H1 (cell line): ENCODE measurements around the gene DYNC2I2. TPM values are rescaled to one million over a fixed set of nuclear protein-coding genes. Genes with fewer than 3 reads are reported as not detected.

ENCODE experiments used
- CTCF ChIA-PET: fragments of 300-600 bp; sonication (Branson Sonifier 250); formaldehyde crosslinking; loops from one replicate; lab custom pipeline; 2021; ENCODE audit not compliant: partially characterized antibody; lab: Charles Lee
- POLR2A ChIA-PET: fragments of 300-600 bp; sonication (Branson Sonifier 250); formaldehyde crosslinking; loops from one replicate; lab custom pipeline; 2021; ENCODE audit warnings: inconsistent platforms; ENCODE audit not compliant: partially characterized antibody; lab: Charles Lee
- DNase-seq, 2 experiments: peaks; one replicate each; pipeline versions ENCODE4 v3.0.0 to v3.0.0-alpha.2; 2010 to 2022; ENCODE audit warnings: low spot score in 2 of 2, low read depth in 1 of 2, mixed read lengths in 1 of 2
- FAIRE-seq: peaks from 2 replicates; lab custom pipeline; 2011; peaks lifted over from hg19 to GRCh38; lab: Jason Lieb, UNC
- H2AFZ ChIP-seq: 2 replicates; pipeline ENCODE4 v1.8.1; 2012; ENCODE audit warnings: low read length, inconsistent platforms
- H2AK5ac ChIP-seq: 2 replicates; pipeline ENCODE4 v1.6.1; 2013; ENCODE audit warnings: low read depth, low read length
- H2BK120ac ChIP-seq: replicated peaks from 2 replicates; pipeline ENCODE3; 2013; ENCODE audit warnings: low read depth, low read length, inconsistent platforms
- H2BK12ac ChIP-seq: 2 replicates; pipeline ENCODE4 v1.6.1; 2013; ENCODE audit warnings: low read depth, low read length
- H2BK15ac ChIP-seq: 2 replicates; pipeline ENCODE4 v1.6.1; 2013; ENCODE audit warnings: low read length
- H2BK20ac ChIP-seq: 2 replicates; pipeline ENCODE4 v1.6.1; 2013; ENCODE audit warnings: low read length
- H2BK5ac ChIP-seq: 2 replicates; pipeline ENCODE4 v1.6.1; 2013; ENCODE audit warnings: low read depth, low read length
- H3K14ac ChIP-seq: 2 replicates; pipeline ENCODE4 v1.6.1; 2013; ENCODE audit warnings: inconsistent platforms; ENCODE audit not compliant: insufficient read length
- H3K18ac ChIP-seq: 2 replicates; pipeline ENCODE4 v1.6.1; 2013; ENCODE audit warnings: low read length; ENCODE audit errors: extremely low read depth
- H3K23ac ChIP-seq: 2 replicates; pipeline ENCODE4 v1.6.1; 2013; ENCODE audit warnings: inconsistent platforms; ENCODE audit not compliant: insufficient read length
- H3K23me2 ChIP-seq: 2 replicates; pipeline ENCODE4 v1.6.1; 2013; ENCODE audit warnings: low read depth, low read length
- H3K27ac ChIP-seq: 2 replicates; pipeline ENCODE4 v1.6.1; 2011; ENCODE audit warnings: low read depth, low read length, inconsistent platforms
- H3K27me3 ChIP-seq, 4 experiments: replicated peaks in 1 of 4; 1 replicate in 1 of 4; 2 replicates in 3 of 4; pipeline versions ENCODE4 v1.6.1 to v1.8.1; 2011 to 2013; ENCODE audit warnings: low read length in 3 of 4, mild to moderate bottlenecking in 3 of 4, inconsistent platforms in 2 of 4, mixed read lengths in 2 of 4, moderate library complexity in 1 of 4; ENCODE audit not compliant: control insufficient read depth in 3 of 4, insufficient read depth in 3 of 4; ENCODE audit errors: extremely low read depth in 1 of 4
- H3K36me3 ChIP-seq, 4 experiments: 2 replicates each; pipeline versions ENCODE4 v1.6.1 to v1.8.1; 2011 to 2013; ENCODE audit warnings: mild to moderate bottlenecking in 4 of 4, low read length in 3 of 4, moderate library complexity in 2 of 4, control low read depth in 1 of 4, inconsistent platforms in 1 of 4; ENCODE audit not compliant: insufficient read depth in 4 of 4, control insufficient read depth in 2 of 4
- H3K4ac ChIP-seq: replicated peaks from 2 replicates; pipeline ENCODE3; 2013; ENCODE audit warnings: low read length, low read depth, mixed read lengths, inconsistent platforms; ENCODE audit not compliant: insufficient read length
- H3K4me1 ChIP-seq, 4 experiments: replicated peaks in 1 of 4; 1 replicate in 1 of 4; 2 replicates in 3 of 4; pipeline versions ENCODE4 v1.6.1 to v1.8.1; 2011 to 2013; ENCODE audit warnings: low read length in 3 of 4, inconsistent platforms in 2 of 4, mixed read lengths in 1 of 4; ENCODE audit not compliant: insufficient read depth in 4 of 4, control insufficient read depth in 3 of 4
- H3K4me2 ChIP-seq, 2 experiments: 2 replicates each; pipeline versions ENCODE4 v1.6.1 to v1.8.1; 2011 to 2013; ENCODE audit warnings: low read depth in 2 of 2, low read length in 2 of 2, control low read depth in 1 of 2, inconsistent platforms in 1 of 2, mild to moderate bottlenecking in 1 of 2; ENCODE audit not compliant: insufficient read depth in 1 of 2
- H3K4me3 ChIP-seq, 4 experiments: fragments of 200-600, 300-600 bp in 1 of 4; sonication (generic), shearing (Covaris generic), sonication (Bioruptor Twin) in 1 of 4; 2 replicates each; pipeline versions ENCODE4 v1.5.1 to v1.8.1; 2011 to 2016; ENCODE audit warnings: low read length in 4 of 4, low read depth in 3 of 4, control low read depth in 2 of 4, inconsistent platforms in 2 of 4, mild to moderate bottlenecking in 2 of 4, mixed read lengths in 1 of 4, moderate library complexity in 1 of 4; ENCODE audit not compliant: insufficient read depth in 2 of 4; ENCODE audit errors: extremely low read depth in 1 of 4
- H3K56ac ChIP-seq: replicated peaks from 2 replicates; pipeline ENCODE3; 2013; ENCODE audit warnings: low read depth, mild to moderate bottlenecking, mixed read lengths, low read length, inconsistent platforms; ENCODE audit not compliant: insufficient read length
- H3K79me1 ChIP-seq: 2 replicates; pipeline ENCODE4 v1.6.1; 2013; ENCODE audit warnings: low read depth, low read length, control low read depth
- H3K79me2 ChIP-seq, 2 experiments: 2 replicates each; pipeline versions ENCODE4 v1.6.1 to v1.8.1; 2012 to 2013; ENCODE audit warnings: low read length in 2 of 2, mild to moderate bottlenecking in 2 of 2, inconsistent platforms in 1 of 2; ENCODE audit not compliant: insufficient read depth in 2 of 2, control insufficient read depth in 1 of 2
- H3K9ac ChIP-seq, 4 experiments: replicated peaks in 1 of 4; 1 replicate in 1 of 4; 2 replicates in 3 of 4; pipeline versions ENCODE4 v1.6.1 to v1.8.1; 2011 to 2013; ENCODE audit warnings: low read depth in 3 of 4, low read length in 3 of 4, control low read depth in 2 of 4, mild to moderate bottlenecking in 2 of 4, moderate library complexity in 2 of 4, inconsistent platforms in 1 of 4; ENCODE audit errors: extremely low read depth in 1 of 4
- H3K9me3 ChIP-seq, 2 experiments: 2 replicates each; pipeline versions ENCODE4 v1.6.1 to v1.8.1; 2012 to 2013; ENCODE audit warnings: mild to moderate bottlenecking in 2 of 2, moderate library complexity in 2 of 2, control low read depth in 1 of 2, inconsistent platforms in 1 of 2, low read depth in 1 of 2, low read length in 1 of 2, mixed read lengths in 1 of 2; ENCODE audit not compliant: insufficient read depth in 2 of 2
- H4K20me1 ChIP-seq, 2 experiments: replicated peaks in 1 of 2; 2 replicates each; pipeline versions ENCODE3 to v1.8.1; 2011 to 2013; ENCODE audit warnings: inconsistent platforms in 2 of 2, low read length in 2 of 2, mild to moderate bottlenecking in 1 of 2; ENCODE audit not compliant: insufficient read depth in 2 of 2, control insufficient read depth in 1 of 2
- H4K5ac ChIP-seq: 2 replicates; pipeline ENCODE4 v1.6.1; 2013; ENCODE audit warnings: low read length, low read depth, mixed read lengths, inconsistent platforms; ENCODE audit not compliant: insufficient read length
- H4K8ac ChIP-seq: 2 replicates; pipeline ENCODE4 v1.8.0; 2013; ENCODE audit warnings: mild to moderate bottlenecking, moderate library complexity, low read length, inconsistent platforms; ENCODE audit not compliant: insufficient read depth; ENCODE audit errors: extremely low read depth
- H4K91ac ChIP-seq: replicated peaks from 2 replicates; pipeline ENCODE3; 2013; ENCODE audit warnings: low read length, mixed read lengths, inconsistent platforms; ENCODE audit not compliant: insufficient read length
- EP300 ChIP-seq, 2 experiments: IDR thresholded peaks; 1 replicate in 1 of 2; 2 replicates in 1 of 2; pipeline ENCODE4 v1.6.1; 2011 to 2012; ENCODE audit warnings: low read depth in 2 of 2, low read length in 2 of 2, mild to moderate bottlenecking in 2 of 2, borderline replicate concordance in 1 of 2, inconsistent platforms in 1 of 2, moderate library complexity in 1 of 2
- EZH2 ChIP-seq: fragments of 200-600 bp; sonication (generic); IDR thresholded peaks from 2 replicates; pipeline ENCODE4 v1.7.1; 2012; ENCODE audit warnings: low read depth, mild to moderate bottlenecking, moderate library complexity, low read length, inconsistent platforms; ENCODE audit not compliant: severe bottlenecking
- FOSL1 ChIP-seq: IDR thresholded peaks from 2 replicates; pipeline ENCODE4 v1.6.1; 2011; ENCODE audit warnings: mild to moderate bottlenecking, low read depth, low read length, moderate library complexity; ENCODE audit not compliant: insufficient read depth
- POLR2AphosphoS5 ChIP-seq: IDR thresholded peaks from 2 replicates; pipeline ENCODE4 v1.6.1; 2011; ENCODE audit warnings: low read depth, low read length
- TAF7 ChIP-seq: optimal IDR thresholded peaks from 2 replicates; pipeline ENCODE3; 2011; ENCODE audit warnings: low read depth, mild to moderate bottlenecking, inconsistent platforms, low read length, moderate library complexity, borderline replicate concordance
- TBP ChIP-seq: IDR thresholded peaks from 2 replicates; pipeline ENCODE4 v1.6.1; 2011; ENCODE audit warnings: low read depth, low read length, improper control_type of control experiment
- TEAD4 ChIP-seq: IDR thresholded peaks from 2 replicates; pipeline ENCODE4 v1.6.1; 2012; ENCODE audit warnings: low read depth, low read length, inconsistent platforms, mixed read lengths
- WGBS, 2 experiments: shearing (Covaris generic) in 1 of 2; methylation state at CpG; one replicate each; pipeline versions ENCODE4 v1.1.6 to v1.1.7; 2013 to 2015; ENCODE audit warnings: low lambda C conversion rate in 2 of 2, mixed read lengths in 2 of 2, inconsistent platforms in 1 of 2, low coverage in 1 of 2, missing lambda C conversion rate in 1 of 2; ENCODE audit not compliant: insufficient replicate concordance in 2 of 2, insufficient coverage in 1 of 2, insufficient read length in 1 of 2; ENCODE audit errors: extremely low coverage in 1 of 2, missing lambda C conversion rate in 1 of 2; 5-methylcytosine and 5-hydroxymethylcytosine counted together
- polyA plus RNA-seq, 7 experiments: library from polyadenylated mRNA; depleted of rRNA in 3 of 7; stranded (reverse) in 5 of 7; unstranded in 2 of 7; fragments of >200 nt in 5 of 7; fragments of 200-250 nt in 2 of 7; gene quantifications; 1 replicate in 5 of 7; 2 replicates in 1 of 7; 4 replicates in 1 of 7; pipeline versions ENCODE4 v1.2.1 to v1.2.3, GENCODE V29; 2011 to 2013; ENCODE audit warnings: missing spikeins in 2 of 7, mixed read lengths in 2 of 7
- total RNA-seq: library from RNA; stranded (reverse); fragmentation: NEBNext Ultra II Directional; extraction: Animal tissue kit (Norgen Biotek cat#: 25700); gene quantifications from 2 replicates; pipeline ENCODE4 v1.2.1, GENCODE V29; 2021
- TF ChIP-seq, protein P1 (sequence below): IDR thresholded peaks from 2 replicates; pipeline ENCODE4 v1.6.1; 2012; ENCODE audit warnings: low read length, inconsistent platforms

The DYNC2I2 gene
- total and polyA plus RNA-seq, 2 of the 8 experiments (the other 6 are each of a cell fraction or from before 2014, with no cell fraction given) = 58.0 to 78.5 TPM

DNA sequence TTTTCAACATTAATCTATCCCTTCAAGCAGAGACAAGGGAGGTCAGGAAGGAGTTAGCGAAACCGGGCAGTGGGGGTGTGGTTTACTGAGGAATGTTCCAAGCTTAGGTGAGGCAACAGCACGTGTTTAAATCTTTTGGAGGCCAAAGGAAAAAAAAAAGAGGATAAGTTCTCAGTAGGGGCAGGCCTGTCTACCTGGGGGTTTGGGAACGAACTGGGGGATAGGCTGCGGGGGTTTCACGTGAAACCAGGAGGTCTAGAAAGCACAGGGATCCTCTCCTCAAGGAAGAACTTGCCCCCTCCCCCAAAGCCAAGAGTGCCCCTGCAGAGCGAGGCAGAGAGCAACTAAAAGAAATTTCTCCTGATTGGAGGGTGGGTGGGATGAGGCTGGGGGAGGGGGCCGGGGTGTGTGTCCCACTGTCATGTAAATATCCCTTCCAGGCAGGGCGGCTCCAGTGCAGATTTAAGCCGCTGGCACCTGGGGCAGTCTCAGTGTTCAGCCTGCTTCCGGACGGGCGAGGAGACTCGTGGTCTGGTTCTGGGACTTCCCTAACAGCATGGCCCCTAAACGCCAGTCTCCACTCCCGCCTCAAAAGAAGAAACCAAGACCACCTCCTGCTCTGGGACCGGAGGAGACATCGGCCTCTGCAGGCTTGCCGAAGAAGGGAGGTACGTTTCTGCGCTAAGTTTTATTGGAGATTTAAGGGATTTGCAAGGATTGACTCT, 26.9 kb upstream of the DYNC2I2 start:
- Histone ChIP-seq H3K79me1 (peaks cover 8% of the 10 kb centered on the region; the same call in 1 of the 2 replicates), H3K18ac (peak overlapping the region; percentile 98), H2BK15ac (0 out of 2 replicates have a peak overlapping the region, but pooled peaks have one; percentile 12), H2AFZ (0 out of 2 replicates have a peak overlapping the region, but pooled peaks have one; percentile 11), H3K4ac (peak overlapping the region; percentile 20), H2BK5ac (peak overlapping the region; percentile 95), H4K5ac (peak overlapping the region; percentile 91), H3K23ac (no peak overlapping the region), H4K20me1 (peaks cover 17 to 21% of the 10 kb centered on the region in 2 experiments), H2BK12ac (peak overlapping the region; percentile 46; the same call in 1 of the 2 replicates), H4K8ac (peak overlapping the region; percentile 82; the same call in 1 of the 2 replicates), H4K91ac (peak overlapping the region; percentile 85), H3K36me3 (peaks cover 0 to 20% (median 0%) of the 10 kb centered on the region in 4 experiments; a peak in 1 of 8 replicates), H3K9me3 (no peaks in the 10 kb centered on the region; a peak in 1 of 4 replicates), H3K4me1 (peaks cover 3 to 15% (median 8%) of the 10 kb centered on the region in 4 experiments; a peak in 6 of 7 replicates), H3K4me2 (peak overlapping the region; percentile 95 to 100), H3K27ac (peak overlapping the region; percentile 95), H2BK120ac (peak overlapping the region; percentile 30), H3K27me3 (no peaks in the 10 kb centered on the region), H2BK20ac (peak overlapping the region; percentile 29), H3K23me2 (peaks cover 17% of the 10 kb centered on the region), H3K14ac (no peak overlapping the region), H2AK5ac (peak overlapping the region; percentile 47), H3K4me3 (peak overlapping the region; percentile 91 to 99 (median 97)), H3K56ac (peak overlapping the region; percentile 85), H3K79me2 (peaks cover 25 to 49% of the 10 kb centered on the region in 2 experiments), H3K9ac (peak overlapping the region; percentile 89 to 96 (median 92))
- FAIRE-seq (no peak), DNase-seq (peak; percentile 92 to 94)
- WGBS, 2 experiments = 1% methylated on average over 20 of the region's 21 CpGs; no CpG with 5 or more reads in 1 of the 2 experiments
- ChIA-PET CTCF (interaction anchor here (0.6 to 2.9 kb wide), 5 partner anchors 17 to 533 kb away, joined by 3 to 16 read pairs (median 5); no protein-coding TSS in a partner anchor), POLR2A (interaction anchor here (0.5 to 46.1 kb wide), 24 partner anchors 6 to 340 kb away, joined by 3 to 1197 read pairs (median 4); partner anchors contain the start of genes DYNC2I2, PKN3, SET and SPTAN1)
- TF ChIP-seq TAF7 (peak; percentile 88), TEAD4 (peak; percentile 60; the same call in 1 of the 2 replicates), EP300 (IDR thresholded peaks at IDR 0.05; ENCODE audit: borderline replicate concordance in 1 of 2, low read depth in 2 of 2, low read length in 2 of 2) (no peak; a peak in 1 of 3 replicates), EZH2 (no peak), FOSL1 (no peak), TBP (peak; percentile 97), POLR2AphosphoS5 (peak; percentile 99)
- TF ChIP-seq, protein P1, sequence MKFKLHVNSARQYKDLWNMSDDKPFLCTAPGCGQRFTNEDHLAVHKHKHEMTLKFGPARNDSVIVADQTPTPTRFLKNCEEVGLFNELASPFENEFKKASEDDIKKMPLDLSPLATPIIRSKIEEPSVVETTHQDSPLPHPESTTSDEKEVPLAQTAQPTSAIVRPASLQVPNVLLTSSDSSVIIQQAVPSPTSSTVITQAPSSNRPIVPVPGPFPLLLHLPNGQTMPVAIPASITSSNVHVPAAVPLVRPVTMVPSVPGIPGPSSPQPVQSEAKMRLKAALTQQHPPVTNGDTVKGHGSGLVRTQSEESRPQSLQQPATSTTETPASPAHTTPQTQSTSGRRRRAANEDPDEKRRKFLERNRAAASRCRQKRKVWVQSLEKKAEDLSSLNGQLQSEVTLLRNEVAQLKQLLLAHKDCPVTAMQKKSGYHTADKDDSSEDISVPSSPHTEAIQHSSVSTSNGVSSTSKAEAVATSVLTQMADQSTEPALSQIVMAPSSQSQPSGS = no peak
